NB4 (cell line): ENCODE measurements around the gene CYP24A1.

ENCODE experiments used
- MYC ChIP-seq: IDR thresholded peaks from 2 replicates; pipeline ENCODE4 v1.6.1; 2011; ENCODE audit warnings: low read depth, low read length
- POLR2A ChIP-seq: IDR thresholded peaks from 2 replicates; pipeline ENCODE4 v1.6.1; 2011; ENCODE audit warnings: mild to moderate bottlenecking; ENCODE audit not compliant: insufficient read length; ENCODE audit errors: extremely low read depth

DNA sequence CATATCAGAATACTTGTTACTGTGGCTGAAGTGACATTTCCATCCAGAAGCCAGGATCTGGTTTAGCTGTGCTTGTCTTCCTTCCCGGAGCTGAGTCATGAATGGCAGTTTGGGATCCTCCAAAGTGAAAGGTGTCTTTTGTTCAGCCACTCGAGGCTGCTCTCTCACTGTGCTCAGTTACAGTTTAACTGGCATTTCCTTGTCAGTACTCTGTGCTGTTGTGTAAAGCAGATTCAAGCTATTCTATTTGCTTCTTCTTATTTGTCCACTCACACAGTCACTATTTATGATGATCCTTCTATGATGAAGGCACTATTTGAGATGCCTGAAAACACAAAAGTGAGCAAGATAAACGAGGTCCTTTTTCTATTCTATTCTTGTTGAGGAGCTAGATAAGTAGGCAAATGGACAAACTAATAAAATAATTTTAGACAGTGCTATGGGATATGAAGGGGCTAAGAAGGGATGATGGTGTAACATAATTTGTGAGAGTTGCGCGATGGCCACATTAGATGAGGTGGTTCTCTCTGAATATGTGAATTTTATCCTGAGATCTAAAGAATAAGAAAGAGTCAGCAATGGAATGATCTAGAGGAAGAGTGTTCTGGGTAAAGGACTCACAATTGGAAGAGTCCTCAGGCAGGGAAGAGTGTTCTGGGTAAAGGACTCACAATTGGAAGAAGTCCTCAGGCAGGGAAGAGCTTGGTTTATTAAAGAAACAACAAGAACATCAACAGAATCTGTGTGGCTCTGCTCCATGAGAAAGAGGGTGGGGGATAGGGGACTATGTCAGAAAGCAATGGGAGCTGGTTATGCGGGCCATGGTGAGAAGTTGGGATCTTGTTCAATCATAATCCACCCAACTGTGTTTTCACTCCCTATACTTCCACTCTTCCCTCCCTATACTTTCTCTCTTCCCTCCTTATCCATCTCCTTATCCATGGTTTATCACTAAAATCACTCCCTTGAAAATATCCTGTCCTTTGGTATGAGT, 40.1 kb downstream of the CYP24A1 start:
- TF ChIP-seq POLR2A (no peak), MYC (no peak)
